HL-60 (cell line): ENCODE data around the gene TLE2.

ENCODE experiments used
- GABPA ChIP-seq: IDR thresholded peaks from 2 replicates; pipeline ENCODE4 v1.6.1; 2012; ENCODE audit warnings: low read depth
- POLR2AphosphoS5 ChIP-seq: IDR thresholded peaks from 2 replicates; pipeline ENCODE4 v1.6.1; 2012; ENCODE audit warnings: low read depth
- SPI1 ChIP-seq: IDR thresholded peaks from 2 replicates; pipeline ENCODE4 v1.6.1; 2012; ENCODE audit warnings: low read depth, mild to moderate bottlenecking, borderline replicate concordance
- TF ChIP-seq, protein P1 (sequence below): IDR thresholded peaks from one replicate; pipeline ENCODE4 v1.5.1; 2011; ENCODE audit warnings: low read length, control low read depth, inconsistent platforms; ENCODE audit not compliant: insufficient read depth
- TF ChIP-seq, protein P2 (sequence below): IDR thresholded peaks from 2 replicates; pipeline ENCODE4 v1.6.1; 2012; ENCODE audit warnings: low read depth; ENCODE audit not compliant: insufficient replicate concordance

DNA sequence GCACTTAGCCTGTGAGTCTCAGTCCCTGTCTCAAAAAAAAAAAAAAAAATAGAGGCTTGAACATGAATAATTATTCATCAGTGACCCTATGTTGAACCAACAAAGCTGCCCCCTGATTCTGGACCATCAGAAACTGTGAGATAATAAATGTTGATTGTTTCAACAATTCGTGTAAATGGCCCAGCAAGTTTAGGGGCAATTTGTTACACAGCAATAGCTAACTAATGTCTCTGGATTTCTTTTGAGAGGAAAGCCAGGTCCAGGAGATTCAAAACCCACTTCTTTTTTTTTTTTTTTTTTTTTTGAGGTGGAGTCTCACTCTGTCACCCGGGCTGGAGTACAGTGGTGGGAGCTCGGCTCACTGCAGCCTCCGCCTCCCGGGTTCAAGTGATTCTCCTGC, 64.2 kb downstream of the TLE2 start:
- no peak for TF ChIP-seq GABPA
- no peak for TF ChIP-seq POLR2AphosphoS5
- TF ChIP-seq, protein P1, sequence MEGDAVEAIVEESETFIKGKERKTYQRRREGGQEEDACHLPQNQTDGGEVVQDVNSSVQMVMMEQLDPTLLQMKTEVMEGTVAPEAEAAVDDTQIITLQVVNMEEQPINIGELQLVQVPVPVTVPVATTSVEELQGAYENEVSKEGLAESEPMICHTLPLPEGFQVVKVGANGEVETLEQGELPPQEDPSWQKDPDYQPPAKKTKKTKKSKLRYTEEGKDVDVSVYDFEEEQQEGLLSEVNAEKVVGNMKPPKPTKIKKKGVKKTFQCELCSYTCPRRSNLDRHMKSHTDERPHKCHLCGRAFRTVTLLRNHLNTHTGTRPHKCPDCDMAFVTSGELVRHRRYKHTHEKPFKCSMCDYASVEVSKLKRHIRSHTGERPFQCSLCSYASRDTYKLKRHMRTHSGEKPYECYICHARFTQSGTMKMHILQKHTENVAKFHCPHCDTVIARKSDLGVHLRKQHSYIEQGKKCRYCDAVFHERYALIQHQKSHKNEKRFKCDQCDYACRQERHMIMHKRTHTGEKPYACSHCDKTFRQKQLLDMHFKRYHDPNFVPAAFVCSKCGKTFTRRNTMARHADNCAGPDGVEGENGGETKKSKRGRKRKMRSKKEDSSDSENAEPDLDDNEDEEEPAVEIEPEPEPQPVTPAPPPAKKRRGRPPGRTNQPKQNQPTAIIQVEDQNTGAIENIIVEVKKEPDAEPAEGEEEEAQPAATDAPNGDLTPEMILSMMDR, result no peak
- TF ChIP-seq, protein P2, sequence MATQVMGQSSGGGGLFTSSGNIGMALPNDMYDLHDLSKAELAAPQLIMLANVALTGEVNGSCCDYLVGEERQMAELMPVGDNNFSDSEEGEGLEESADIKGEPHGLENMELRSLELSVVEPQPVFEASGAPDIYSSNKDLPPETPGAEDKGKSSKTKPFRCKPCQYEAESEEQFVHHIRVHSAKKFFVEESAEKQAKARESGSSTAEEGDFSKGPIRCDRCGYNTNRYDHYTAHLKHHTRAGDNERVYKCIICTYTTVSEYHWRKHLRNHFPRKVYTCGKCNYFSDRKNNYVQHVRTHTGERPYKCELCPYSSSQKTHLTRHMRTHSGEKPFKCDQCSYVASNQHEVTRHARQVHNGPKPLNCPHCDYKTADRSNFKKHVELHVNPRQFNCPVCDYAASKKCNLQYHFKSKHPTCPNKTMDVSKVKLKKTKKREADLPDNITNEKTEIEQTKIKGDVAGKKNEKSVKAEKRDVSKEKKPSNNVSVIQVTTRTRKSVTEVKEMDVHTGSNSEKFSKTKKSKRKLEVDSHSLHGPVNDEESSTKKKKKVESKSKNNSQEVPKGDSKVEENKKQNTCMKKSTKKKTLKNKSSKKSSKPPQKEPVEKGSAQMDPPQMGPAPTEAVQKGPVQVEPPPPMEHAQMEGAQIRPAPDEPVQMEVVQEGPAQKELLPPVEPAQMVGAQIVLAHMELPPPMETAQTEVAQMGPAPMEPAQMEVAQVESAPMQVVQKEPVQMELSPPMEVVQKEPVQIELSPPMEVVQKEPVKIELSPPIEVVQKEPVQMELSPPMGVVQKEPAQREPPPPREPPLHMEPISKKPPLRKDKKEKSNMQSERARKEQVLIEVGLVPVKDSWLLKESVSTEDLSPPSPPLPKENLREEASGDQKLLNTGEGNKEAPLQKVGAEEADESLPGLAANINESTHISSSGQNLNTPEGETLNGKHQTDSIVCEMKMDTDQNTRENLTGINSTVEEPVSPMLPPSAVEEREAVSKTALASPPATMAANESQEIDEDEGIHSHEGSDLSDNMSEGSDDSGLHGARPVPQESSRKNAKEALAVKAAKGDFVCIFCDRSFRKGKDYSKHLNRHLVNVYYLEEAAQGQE, result no peak
- TF ChIP-seq SPI1, result no peak
